GM19023 (cell line): Measurements from ENCODE around the gene MACROH2A1.

ENCODE experiments used
- ATAC-seq: cut with Tn5 transposase; IDR thresholded peaks from one replicate; pipeline ENCODE4 v1.9.1; 2021; ENCODE audit warnings: mild to moderate bottlenecking, moderate library complexity; ENCODE audit not compliant: unreplicated experiment

Gene MACROH2A1

DNA sequence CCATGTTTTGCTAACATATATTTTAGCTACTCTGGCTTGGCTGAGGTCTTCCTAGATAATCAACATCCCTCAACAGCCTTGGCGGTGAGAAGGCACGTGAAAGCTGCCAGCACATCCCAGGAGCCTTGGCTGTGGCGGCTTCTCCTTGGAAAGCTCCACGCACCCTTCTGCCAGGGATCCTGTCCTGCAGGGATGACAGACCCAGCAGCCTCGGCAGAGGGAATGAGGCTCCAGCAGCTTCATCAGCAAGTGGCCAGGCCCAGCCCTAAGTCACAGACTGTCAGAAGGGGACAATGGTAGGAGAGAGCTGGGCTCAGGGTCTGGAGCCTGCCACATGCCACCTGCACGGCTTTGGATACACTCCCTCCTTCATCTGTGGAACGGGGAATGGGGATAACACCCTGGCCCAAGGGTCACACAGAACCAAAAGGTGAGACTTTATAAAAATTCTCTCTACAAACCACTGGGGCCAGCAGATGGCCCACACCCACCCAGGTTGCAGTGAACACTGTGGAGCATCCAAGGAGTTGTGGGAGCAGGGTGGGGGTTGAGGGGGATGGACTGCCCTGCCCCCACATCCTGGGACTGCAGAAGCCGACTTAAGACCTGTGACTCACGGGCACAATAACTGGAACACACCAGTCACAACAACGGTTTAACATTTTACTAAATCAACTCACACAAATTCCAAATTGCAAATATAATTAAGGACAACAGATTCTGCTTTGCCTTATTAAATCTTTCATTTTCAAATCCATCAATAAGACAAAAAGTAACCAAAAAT lies 65.1 kb downstream of the MACROH2A1 start:
- no peak for ATAC-seq

DNA sequence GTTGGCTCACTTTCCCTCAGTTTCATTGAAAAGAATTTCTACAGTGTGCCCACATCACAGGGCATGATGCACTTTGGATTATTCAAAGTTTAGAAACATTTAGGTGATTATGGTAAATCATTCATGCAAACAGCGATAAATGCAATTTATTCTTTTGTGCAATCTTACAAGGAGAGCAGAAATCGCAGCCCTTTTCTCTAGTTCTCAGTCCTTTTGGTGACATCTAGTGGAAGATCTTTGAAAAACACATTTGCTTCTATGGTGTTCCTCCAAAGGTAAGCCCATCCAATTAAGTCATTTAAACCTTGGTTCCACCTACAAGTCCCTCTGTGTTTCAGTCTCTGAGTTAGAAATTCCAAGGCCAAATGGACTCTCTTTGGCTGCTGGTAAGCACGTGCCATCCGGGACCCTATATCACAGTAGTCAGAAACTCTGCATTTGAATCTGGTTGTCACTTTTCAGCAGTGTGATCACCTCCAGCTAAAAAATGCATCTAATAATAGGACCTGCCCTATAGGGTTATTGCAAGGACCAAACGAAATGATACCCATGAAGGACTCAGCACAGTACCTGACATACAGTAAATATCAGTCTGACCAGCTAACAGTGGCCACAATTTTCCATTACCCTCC lies 66.4 kb downstream of the MACROH2A1 start:
- no peak for ATAC-seq

DNA sequence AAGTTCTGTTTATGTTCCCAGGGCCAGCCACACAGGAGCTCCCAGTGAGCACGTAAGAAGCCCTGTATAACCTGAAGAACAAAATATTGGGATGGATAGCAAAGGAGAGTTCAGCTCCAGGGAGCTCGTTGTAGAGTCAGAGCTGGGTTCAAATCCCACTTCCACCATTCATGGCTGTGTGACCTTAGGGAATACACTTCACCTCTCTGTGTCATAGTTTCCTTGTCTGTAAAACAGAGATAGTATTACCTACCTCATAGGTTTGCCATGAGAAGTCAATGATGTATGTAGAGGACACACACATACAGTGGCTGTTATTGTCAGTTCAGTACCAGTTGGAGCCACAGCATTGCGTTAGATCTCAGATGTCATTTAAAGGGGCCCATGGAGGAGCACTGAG lies 67.4 kb downstream of the MACROH2A1 start:
- no peak for ATAC-seq

DNA sequence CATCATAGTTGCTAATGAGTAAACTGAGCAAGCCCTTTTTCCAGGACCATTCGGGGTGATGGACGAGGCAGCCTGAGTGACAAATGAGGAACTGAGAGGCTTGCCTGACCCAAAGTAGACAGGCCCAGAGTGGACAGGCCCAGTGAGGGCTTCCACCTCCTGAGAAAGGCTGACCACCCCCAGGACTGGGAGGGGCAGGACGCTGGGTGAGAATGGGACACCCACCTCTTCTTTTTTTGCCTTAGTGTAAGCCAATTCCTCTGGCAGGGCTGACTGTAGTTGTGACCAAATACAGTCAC lies 68.3 kb downstream of the MACROH2A1 start:
- ATAC-seq = no peak

DNA sequence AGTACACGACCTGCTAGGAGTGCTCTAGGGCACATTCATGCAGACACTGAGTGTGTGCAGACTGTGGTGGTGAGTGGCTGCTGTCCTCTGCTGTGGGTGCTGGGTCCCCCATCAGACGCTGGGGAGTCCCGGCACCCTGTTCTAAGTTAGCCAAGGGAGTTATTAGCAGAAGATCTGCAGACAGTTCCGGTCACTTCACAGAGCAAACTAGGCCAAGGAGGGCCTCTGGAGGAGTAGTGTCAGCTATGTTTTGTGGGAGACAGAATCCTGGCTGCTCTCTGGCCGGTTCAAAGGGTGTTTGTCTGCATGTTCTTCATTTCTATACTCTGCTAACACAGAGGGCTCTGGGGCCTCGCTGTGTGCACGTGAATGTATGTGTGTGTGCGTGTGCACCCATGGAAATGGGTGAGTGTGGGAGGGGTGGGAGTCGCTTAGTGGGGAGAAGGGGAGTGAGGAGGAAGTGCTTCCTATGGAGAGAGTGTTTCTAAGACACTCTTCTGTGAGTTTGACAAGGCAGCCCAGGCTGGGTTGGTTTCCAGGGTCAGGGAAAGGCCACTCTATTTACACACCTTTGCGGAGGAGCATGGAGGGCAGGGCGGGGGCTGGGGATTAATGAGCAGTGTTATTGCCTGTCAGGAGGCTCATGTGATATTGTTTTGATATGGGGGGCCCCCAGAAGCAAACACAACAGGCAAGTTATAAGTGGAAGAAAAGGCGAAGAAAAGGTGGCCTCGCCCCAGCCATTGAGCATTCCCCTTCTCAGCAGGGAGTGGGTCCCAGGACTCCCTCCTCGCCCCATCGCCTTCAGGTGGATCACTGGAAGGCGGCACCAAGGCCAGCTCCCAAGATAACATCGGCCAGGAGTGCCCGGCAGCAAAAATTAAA lies 68.9 kb downstream of the MACROH2A1 start:
- no peak for ATAC-seq

DNA sequence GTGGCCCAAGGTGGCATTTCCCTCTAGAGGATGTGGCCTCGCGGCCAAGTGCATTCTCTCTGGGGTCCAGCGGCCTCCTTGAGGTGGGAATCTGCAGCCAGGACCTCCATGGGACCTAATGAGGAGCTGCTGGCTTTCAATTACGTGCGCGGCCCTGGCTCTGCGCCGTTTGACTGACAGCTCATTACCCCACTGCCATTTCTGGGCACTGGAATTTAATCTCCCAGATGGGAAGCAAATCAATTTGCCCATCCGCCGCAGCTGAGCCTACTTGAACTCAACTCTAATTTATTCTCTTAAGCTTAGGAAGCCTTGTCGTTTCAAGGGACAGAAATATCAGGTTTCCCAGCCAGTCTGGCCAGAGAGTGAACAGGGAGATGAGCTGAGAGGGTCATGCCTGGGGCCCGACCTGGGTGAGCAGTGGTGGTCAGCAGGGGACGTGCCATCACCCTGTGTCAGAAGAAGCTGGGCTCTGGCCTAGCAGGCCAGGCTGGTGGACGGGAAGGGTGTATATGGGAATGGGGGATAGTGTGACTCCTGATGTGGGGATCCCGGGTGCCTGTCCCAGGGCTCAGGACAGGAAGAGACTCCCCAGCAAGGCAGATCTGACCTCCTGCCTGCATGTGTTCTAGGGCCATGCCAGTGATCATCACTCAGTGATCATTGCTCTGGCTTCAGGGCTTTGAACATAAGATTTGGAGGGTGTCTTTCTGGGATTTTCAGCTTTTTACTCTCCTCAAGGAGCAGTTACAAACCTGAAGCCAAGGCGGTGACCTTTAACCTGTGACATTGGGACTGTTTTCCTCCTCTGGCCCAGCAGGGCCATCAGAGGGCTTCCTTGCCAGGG lies 69.7 kb downstream of the MACROH2A1 start:
- ATAC-seq = no peak

DNA sequence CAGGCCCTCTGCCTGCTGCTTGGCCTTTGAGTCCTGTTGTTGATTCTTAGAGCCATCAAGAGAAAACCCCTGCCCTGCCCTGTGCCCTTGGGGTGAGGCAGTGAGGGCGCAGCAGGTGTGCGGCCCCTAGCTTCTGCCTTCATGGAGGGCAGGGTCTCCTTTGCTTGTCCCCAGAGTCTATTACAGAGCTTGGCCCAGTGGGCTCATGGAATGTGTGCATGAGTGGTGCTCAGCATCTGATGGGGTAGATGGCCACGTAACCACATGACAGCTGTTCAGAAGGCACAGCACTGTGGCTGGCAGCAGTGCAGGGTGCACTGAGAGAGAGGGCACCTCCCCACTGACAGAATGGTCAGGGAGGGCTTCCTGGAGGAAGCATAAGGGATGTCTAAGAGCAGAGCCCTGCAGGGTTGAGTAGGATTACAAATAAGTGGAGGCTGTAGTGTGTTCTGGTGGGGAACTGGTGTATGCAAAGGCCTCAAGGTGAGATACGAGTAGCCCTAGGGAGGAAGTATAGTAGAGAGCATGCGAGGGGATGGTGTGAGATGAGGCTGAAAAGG lies 70.8 kb downstream of the MACROH2A1 start:
- no peak for ATAC-seq

DNA sequence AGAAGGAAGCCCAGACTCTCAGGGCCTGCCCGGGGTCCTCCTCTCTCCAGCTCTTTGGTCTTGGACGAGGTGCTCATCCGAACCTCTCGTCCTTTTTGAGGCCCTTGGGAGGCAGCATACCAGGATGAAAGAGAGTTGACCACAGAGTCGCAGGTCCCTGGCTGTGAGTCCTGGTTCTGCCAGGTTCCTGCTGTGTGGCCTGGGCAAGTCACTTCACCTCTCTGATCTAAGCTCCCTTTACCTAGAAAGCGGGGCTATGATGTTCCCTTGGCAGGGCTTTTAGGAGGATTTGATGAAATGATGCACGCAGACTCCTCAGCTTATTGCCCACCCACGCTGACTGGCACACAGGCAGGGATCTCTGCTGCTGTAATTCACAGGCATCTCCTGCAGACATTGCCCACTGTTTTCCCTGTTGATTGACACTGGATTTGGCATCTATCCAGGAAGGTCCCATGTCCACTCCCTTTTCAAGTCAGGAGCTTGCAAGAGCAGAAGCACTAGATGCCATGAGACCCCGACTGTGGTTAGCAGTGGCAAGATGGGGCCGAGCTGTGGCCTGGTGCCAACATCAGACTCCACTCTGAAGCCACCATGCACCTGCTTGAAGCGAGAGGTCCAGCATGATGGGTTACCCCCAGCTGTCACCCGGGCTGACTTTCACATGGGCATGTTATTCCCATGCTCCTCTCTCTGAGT lies 71.5 kb downstream of the MACROH2A1 start:
- ATAC-seq = no peak

DNA sequence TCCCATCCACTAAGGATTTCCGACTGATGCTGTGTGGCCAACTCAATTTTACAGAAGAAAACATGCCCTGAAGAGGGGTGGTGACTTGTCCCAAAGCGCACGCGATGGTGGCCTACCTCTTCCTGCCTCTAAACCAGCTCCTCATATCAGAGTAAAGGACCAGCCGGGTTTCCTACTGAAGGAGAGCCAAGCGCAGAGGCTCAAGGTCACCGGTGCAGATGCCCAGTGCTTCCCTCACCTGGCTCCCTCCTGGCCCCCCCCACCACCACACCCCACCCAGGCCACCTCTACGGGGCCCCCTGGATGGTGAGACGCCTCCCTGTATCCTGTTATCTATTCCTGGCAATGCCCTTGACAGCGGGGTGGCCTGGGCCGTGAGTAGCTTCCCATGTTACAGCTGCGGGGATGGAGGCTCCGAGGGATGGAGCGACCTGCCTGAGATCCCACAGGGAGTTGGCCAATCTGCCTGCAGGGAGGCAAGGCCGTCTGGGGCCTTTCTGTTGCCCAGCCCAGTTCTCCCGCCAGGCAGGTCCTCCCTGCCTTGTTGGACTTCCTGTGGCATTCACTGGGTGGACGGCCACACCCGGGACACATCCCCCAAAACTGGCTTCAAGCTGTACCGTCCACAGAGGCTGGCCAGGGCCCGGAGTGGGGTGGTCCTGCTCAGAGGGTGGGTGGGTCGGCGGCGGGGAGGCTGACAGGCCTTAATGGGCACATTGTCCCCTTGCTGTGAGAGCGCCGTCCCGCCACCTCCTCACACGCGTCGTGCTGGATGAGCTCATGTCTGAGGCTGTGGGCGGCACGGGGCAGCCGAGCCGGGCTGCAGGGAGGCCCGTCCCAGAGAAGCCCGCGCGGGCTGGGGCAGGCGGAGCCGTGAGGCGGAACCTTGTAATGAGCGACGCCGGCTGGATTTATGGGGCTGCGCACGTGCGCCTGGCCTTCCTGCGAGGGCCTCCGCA lies 72.5 kb downstream of the MACROH2A1 start:
- no peak for ATAC-seq

DNA sequence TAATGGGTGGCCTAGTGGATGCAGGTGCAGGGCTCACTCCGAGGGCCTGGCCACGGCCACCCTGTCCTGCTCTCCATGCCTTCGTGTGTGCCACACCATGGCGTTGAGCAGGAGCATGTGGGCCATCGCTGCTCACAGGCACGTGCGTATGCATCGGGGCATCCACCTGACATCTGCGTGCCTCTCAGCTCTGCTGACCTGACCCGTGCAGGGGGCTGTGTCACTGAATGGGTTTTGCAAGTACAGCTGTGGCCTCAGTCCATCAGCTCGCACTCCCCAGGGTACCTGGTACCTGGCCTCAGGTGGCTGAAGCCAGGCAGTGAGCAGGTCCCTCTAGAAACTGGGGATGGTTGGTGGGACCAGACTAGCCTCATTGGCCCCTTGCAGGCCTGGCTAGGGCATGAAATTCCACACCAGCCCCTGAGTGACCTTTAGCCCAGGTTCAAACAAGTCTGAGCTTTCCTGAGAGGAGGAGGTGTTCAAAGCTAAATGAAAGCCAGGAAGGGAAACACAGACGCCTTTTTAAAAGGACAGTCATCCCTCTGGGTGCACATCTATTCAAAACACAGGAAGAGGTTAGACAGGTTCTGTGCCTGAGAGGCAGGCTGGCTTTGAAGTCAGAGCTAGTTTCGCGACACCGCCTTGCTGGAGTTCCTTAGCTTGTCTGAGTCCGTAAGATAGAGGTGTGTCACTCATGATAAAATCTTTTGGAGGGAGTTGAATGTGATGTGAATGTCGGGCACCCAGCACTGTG lies 74.0 kb downstream of the MACROH2A1 start:
- ATAC-seq = no peak

DNA sequence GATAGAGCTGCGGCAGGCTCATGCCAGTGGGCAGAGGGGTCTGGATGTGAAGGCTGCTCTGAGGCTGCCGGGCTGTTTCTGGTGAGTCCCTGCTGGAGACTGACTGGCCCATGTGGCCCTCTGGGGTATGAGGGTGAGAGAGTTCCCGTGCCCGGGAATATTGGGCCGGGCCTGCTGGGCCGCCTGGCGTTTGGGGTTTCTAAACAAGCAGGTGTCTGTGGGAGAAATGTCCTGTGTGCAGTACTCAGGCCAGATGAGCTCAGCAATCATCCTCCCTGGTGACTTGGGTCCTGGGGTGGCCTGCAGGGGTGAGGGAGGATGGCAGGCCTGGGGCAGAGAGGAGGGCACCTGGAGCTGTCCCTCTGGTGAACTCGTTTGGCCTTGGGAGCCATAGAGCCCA lies 74.9 kb downstream of the MACROH2A1 start:
- no peak for ATAC-seq

DNA sequence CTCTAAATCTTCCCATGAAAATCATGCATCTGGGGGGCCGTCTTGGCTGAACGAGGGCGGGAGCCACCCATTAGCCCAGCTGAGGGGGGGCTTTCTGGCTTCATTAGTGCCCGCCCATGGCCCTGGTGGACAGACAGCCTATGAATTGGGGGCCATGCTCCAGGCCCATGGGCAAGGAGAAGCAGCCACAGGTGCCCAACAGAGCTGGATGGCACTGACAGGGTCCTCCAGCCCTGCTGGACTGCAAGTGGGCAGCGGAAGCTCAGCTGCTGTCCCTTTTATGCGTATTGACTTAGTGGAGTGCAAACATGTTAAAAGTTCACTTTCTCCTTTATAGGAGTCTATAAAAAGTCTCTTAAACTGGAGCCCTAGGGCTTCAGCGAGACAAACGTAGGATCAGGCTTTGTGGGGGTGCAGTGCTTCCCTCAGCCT lies 75.3 kb downstream of the MACROH2A1 start:
- no peak for ATAC-seq

DNA sequence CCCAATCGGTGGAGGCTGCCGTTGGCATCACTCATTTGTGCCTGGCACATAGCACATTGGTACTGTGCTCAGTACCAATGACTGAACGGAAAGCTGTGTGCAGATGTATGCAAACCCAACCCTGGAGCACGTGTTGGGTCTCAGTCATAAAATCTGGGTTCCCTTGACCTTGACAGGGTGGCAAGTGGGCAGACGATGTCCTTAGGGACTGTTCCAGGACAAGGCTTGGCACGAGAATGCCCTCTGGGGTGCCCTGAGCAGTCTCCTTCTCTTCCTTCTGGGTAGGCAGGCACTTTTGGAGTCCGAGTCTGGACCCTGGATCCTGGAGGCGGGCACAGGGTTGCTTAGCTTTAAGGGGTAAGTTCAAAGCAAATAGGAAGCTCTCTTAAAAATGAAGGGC lies 75.8 kb downstream of the MACROH2A1 start:
- ATAC-seq = no peak

DNA sequence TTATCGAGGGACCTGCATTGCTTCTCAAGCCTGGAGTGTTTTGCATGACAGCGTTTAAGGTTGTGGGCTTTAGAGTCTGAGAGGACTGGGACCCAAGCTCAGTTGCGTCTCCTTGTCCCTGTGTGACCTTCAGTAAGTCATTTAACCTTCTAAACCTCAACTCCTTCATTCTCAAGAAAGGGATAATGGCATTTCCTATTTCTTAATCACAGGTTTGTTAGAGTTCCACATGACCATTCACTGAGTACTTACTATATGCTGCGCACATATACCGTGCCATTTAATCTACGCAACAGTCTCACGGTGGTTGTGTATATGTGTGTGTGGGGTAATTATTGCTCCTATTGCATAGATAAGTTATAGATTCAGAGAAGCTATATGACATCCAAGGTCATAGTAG lies 76.3 kb downstream of the MACROH2A1 start:
- no peak for ATAC-seq

DNA sequence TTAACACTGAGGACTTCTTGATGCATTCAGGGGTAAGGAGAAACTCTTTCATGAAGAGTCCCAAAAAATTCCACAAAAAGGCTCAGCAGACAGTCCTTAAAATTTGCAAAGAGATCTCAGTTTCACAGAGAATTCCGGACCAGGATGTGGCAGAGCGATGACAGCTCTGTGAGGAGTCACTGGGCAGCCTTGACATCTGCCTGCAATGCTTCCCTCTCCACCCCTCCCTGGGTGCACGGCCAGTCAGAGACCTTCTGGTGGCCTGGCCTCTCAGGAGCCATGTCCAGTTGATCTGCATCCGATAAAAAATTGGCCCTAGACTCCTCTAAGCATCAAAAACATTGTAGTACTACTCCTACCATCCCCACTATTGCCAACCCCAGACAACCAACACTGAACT lies 76.8 kb downstream of the MACROH2A1 start:
- no peak for ATAC-seq

DNA sequence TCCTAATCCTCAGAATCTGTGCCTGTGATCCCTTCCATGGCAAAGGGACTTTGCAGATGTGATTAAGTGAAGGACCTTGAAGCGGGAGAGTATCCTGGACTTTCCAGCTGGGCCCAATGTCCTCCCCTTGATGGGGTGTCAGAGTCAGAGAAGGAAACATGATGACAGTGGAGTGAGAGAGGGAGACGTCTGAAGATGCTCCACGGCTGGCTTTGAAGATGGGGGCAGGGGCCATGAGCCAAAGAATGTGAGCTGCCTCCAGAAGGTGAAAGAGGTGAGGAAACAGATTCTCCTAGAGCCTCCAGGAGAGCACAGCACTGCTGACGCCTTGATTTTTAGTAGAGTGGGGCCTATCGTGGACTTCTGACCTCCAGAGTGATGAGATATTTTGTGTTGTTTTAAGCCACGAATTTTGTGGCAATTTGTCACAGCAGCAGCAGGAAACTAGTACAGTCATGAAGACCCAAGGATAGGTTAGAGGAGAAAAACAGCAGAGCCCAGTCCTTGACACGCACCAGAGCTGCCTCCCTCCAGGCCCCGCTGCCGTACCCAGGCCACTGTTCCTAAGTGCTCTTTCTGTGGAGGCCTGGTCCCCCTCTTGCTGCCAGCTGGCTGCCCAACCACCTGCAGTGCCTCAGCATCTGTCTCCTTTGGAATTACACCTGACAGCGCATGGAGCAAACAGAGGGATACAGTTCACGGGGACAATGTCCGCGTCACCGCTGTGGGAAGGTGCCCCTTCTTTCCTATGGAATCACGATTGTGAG lies 78.1 kb downstream of the MACROH2A1 start:
- no peak for ATAC-seq

DNA sequence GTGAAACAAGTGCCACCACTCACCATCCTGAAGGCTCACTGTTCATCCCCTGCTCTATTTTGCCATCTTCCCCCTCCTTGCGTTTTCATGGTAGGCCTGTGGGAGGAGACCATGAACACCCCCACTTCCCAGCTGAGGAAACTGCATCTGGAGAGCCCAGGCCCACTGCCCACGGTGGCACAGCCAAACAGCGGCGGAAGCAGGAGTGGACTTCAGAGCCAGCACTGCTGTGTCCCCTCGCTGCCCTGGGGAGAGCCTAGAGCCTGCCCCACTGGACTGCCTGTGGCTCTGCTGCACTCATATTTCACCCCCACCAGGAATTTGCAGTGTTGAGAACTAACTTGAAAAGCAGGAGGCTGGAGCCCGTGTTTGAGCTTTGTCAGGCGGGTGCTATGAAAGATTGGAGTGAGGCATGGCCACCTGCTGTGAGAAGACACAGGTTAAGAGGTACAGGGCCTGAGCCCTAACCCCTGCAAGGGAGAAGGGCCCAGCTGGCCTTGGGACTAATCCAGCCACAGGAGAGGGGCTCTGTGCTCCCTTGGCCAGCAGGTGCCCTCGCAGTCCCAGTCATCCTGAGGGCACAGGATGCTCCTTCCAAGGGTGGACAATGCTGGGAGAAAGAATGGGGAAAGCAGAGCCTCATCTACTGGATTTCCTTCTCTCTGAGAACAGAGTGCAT lies 79.0 kb downstream of the MACROH2A1 start:
- no peak for ATAC-seq
